ENCODE measurements around the gene ATP5PD.

The ATP5PD gene

GRCh38 chr17:75086496-75087181 lies 39.9 kb upstream of the ATP5PD start:
- H3K4me1 ChIP-seq (ENCODE audit: insufficient read depth, low read length): peaks cover 23% of the 10 kb centered on the region
- H3K27me3 ChIP-seq (ENCODE audit: insufficient read depth, low read length): no peaks in the 10 kb centered on the region
- H3K4me3 ChIP-seq (ENCODE audit: low read length): peak overlapping the region; percentile 77; the same call in 1 of the 2 replicates
- H3K27ac ChIP-seq (ENCODE audit: low read length): peak overlapping the region; percentile 82
- H3K36me3 ChIP-seq (ENCODE audit: insufficient read depth, low read depth, low read length): no peaks in the 10 kb centered on the region
- H3K9me3 ChIP-seq (ENCODE audit: insufficient read depth, low read depth, low read length): no peaks in the 10 kb centered on the region
- H3K9ac ChIP-seq (ENCODE audit: low read depth, low read length): peak overlapping the region; percentile 86; the same call in 1 of the 2 replicates

- Histone ChIP-seq H3K27me3 (ENCODE audit: insufficient read depth, low read length) (no peaks in the 10 kb centered on the region), H3K4me1 (ENCODE audit: insufficient read depth, low read length) (peaks cover 12% of the 10 kb centered on the region; the same call in 1 of the 2 replicates), H3K27ac (ENCODE audit: low read length) (no peak overlapping the region), H3K36me3 (ENCODE audit: insufficient read depth, low read depth, low read length) (no peaks in the 10 kb centered on the region), H3K4me3 (ENCODE audit: low read length) (no peak overlapping the region), H3K9ac (ENCODE audit: low read depth, low read length) (no peak overlapping the region), H3K9me3 (ENCODE audit: insufficient read depth, low read depth, low read length) (no peaks in the 10 kb centered on the region)
Observed at GRCh38 chr17:75084039-75084660, 37.4 kb upstream of the ATP5PD start.

DNA sequence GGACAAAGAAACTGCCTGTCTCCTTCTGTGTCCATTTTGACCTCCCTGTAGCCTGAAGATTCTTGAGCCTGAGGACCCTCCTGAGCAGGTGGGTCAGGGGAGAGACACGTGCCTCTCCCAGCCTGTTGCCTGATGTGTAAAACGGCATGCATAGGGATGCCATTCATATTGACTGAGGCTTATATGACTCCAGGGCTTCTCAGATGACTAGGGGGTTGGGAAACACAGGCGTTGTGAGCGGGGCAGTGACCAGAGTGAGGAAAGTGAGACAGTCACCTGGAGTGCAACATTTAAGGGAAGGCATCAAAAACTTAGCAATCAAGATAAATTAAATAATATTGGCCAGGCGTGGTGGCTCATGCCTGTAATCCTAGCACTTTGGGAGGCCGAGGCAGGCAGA lies 35.9 kb upstream of the ATP5PD start:
- H3K9me3 ChIP-seq (ENCODE audit: insufficient read depth, low read depth, low read length): no peaks in the 10 kb centered on the region
- no peak overlapping the region for H3K9ac ChIP-seq (ENCODE audit: low read depth, low read length)
- no peaks in the 10 kb centered on the region for H3K27me3 ChIP-seq (ENCODE audit: insufficient read depth, low read length)
- H3K36me3 ChIP-seq (ENCODE audit: insufficient read depth, low read depth, low read length): no peaks in the 10 kb centered on the region
- no peak overlapping the region for H3K4me3 ChIP-seq (ENCODE audit: low read length)
- H3K27ac ChIP-seq (ENCODE audit: low read length): no peak overlapping the region
- peaks cover 18% of the 10 kb centered on the region; the same call in 1 of the 2 replicates for H3K4me1 ChIP-seq (ENCODE audit: insufficient read depth, low read length)

DNA sequence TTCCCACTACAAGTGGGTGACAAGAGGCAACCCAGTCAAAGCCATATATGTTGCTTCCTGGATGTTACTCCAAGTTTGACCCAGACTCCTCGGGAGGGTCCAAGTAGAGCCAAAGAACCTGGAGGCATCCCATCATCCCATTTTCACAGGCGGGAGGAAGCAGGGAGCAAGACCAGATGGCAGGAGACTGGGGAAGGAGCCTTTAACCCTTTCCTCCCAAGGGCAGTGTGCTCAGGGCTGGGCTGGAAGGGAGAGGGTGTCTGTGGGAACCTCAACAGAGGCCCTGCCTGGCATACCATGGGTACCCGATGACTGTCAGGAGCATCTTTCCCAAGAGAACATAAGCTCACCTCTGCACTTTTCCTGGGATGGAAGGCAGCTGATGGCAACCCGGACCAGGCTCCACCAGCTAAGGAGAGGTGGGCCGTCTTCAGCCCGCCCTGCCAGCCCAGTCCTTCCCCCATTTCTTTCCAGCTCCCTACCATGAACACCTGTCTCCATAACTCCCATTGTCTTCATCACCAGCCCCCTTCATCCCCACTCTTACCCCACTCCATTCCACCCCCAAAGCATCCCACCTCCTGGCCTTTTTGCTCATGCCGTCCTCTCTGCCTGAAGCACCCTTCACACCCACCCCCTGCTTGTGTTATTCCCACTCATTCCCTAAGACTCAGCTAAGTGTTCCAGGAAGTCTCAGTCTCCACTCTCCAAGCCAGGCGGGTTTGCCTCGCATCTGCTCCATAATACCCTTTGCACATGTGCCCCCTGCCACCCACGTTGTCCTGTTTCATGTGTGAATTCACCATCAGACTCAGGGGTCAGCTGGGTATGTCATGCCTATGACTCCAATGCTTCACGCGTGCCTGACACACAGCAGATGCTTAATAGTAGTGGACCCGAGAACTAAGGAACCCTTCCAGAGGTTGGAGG lies 35.1 kb upstream of the ATP5PD start:
- Histone ChIP-seq H3K27ac (ENCODE audit: low read length) (no peak overlapping the region), H3K36me3 (ENCODE audit: insufficient read depth, low read depth, low read length) (no peaks in the 10 kb centered on the region), H3K4me3 (ENCODE audit: low read length) (no peak overlapping the region), H3K9ac (ENCODE audit: low read depth, low read length) (no peak overlapping the region), H3K27me3 (ENCODE audit: insufficient read depth, low read length) (no peaks in the 10 kb centered on the region), H3K9me3 (ENCODE audit: insufficient read depth, low read depth, low read length) (no peaks in the 10 kb centered on the region), H3K4me1 (ENCODE audit: insufficient read depth, low read length) (peaks cover 18% of the 10 kb centered on the region; the same call in 1 of the 2 replicates)

- Histone ChIP-seq H3K4me1 (ENCODE audit: insufficient read depth, low read length) (peaks cover 16% of the 10 kb centered on the region; the same call in 1 of the 2 replicates), H3K9ac (ENCODE audit: low read depth, low read length) (peak overlapping the region; percentile 37; the same call in 1 of the 2 replicates)
Observed at GRCh38 chr17:75079023-75079373, 32.2 kb upstream of the ATP5PD start.

GRCh38 chr17:75078284-75079022 lies 31.7 kb upstream of the ATP5PD start:
- H3K4me3 ChIP-seq (ENCODE audit: low read length): no peak overlapping the region
- H3K36me3 ChIP-seq (ENCODE audit: insufficient read depth, low read depth, low read length): no peaks in the 10 kb centered on the region
- H3K9me3 ChIP-seq (ENCODE audit: insufficient read depth, low read depth, low read length): no peaks in the 10 kb centered on the region
- H3K27me3 ChIP-seq (ENCODE audit: insufficient read depth, low read length): no peaks in the 10 kb centered on the region
- H3K27ac ChIP-seq (ENCODE audit: low read length): no peak overlapping the region
- H3K4me1 ChIP-seq (ENCODE audit: insufficient read depth, low read length): peaks cover 16% of the 10 kb centered on the region; the same call in 1 of the 2 replicates
- H3K9ac ChIP-seq (ENCODE audit: low read depth, low read length): peak overlapping the region; percentile 37; the same call in 1 of the 2 replicates

More at GRCh38 chr17:75079023-75079373, 32.2 kb upstream of the ATP5PD start:
- Histone ChIP-seq H3K36me3 (ENCODE audit: insufficient read depth, low read depth, low read length) (no peaks in the 10 kb centered on the region), H3K9me3 (ENCODE audit: insufficient read depth, low read depth, low read length) (no peaks in the 10 kb centered on the region), H3K27me3 (ENCODE audit: insufficient read depth, low read length) (no peaks in the 10 kb centered on the region), H3K4me3 (ENCODE audit: low read length) (no peak overlapping the region), H3K27ac (ENCODE audit: low read length) (no peak overlapping the region)

- H3K4me1 ChIP-seq (ENCODE audit: insufficient read depth, low read length): peaks cover 15% of the 10 kb centered on the region; the same call in 1 of the 2 replicates
- no peak overlapping the region for H3K4me3 ChIP-seq (ENCODE audit: low read length)
- no peaks in the 10 kb centered on the region for H3K36me3 ChIP-seq (ENCODE audit: insufficient read depth, low read depth, low read length)
- no peak overlapping the region for H3K27ac ChIP-seq (ENCODE audit: low read length)
- no peak overlapping the region for H3K9ac ChIP-seq (ENCODE audit: low read depth, low read length)
- H3K27me3 ChIP-seq (ENCODE audit: insufficient read depth, low read length): no peaks in the 10 kb centered on the region
- no peaks in the 10 kb centered on the region for H3K9me3 ChIP-seq (ENCODE audit: insufficient read depth, low read depth, low read length)
Observed at GRCh38 chr17:75077496-75078283, 30.9 kb upstream of the ATP5PD start.

GRCh38 chr17:75077072-75077495 lies 30.3 kb upstream of the ATP5PD start:
- Histone ChIP-seq H3K27me3 (ENCODE audit: insufficient read depth, low read length) (no peaks in the 10 kb centered on the region), H3K4me3 (ENCODE audit: low read length) (no peak overlapping the region), H3K36me3 (ENCODE audit: insufficient read depth, low read depth, low read length) (no peaks in the 10 kb centered on the region), H3K4me1 (ENCODE audit: insufficient read depth, low read length) (peaks cover 12% of the 10 kb centered on the region; the same call in 1 of the 2 replicates), H3K9ac (ENCODE audit: low read depth, low read length) (no peak overlapping the region), H3K27ac (ENCODE audit: low read length) (no peak overlapping the region), H3K9me3 (ENCODE audit: insufficient read depth, low read depth, low read length) (no peaks in the 10 kb centered on the region)

GRCh38 chr17:75075597-75076336 lies 29.0 kb upstream of the ATP5PD start:
- H3K36me3 ChIP-seq (ENCODE audit: insufficient read depth, low read depth, low read length): no peaks in the 10 kb centered on the region
- no peaks in the 10 kb centered on the region for H3K27me3 ChIP-seq (ENCODE audit: insufficient read depth, low read length)
- no peaks in the 10 kb centered on the region for H3K9me3 ChIP-seq (ENCODE audit: insufficient read depth, low read depth, low read length)
- H3K4me3 ChIP-seq (ENCODE audit: low read length): no peak overlapping the region
- no peak overlapping the region for H3K27ac ChIP-seq (ENCODE audit: low read length)
- H3K9ac ChIP-seq (ENCODE audit: low read depth, low read length): no peak overlapping the region
- peaks cover 12% of the 10 kb centered on the region; the same call in 1 of the 2 replicates for H3K4me1 ChIP-seq (ENCODE audit: insufficient read depth, low read length)

DNA sequence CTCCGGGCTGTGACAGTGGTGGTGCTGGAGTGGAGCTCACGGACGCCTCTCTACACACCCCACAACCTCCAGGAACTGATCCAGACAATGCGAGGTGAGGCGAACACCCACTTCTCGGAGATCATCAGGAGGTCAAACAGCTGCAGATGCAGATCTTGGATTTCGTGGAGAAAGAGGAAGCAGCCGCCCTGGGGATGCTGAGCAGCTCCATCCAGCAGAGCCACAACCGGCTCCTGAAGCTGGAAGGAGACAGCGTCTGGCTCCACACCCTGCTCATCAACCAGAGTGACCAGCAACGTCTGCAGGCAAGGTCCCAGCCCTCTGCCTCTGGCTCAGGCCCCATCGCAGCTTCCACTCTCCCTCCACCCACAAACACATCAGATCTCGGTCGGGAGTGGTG lies 27.8 kb upstream of the ATP5PD start:
- Histone ChIP-seq H3K4me3 (ENCODE audit: low read length) (no peak overlapping the region), H3K27me3 (ENCODE audit: insufficient read depth, low read length) (no peaks in the 10 kb centered on the region), H3K27ac (ENCODE audit: low read length) (no peak overlapping the region), H3K9me3 (ENCODE audit: insufficient read depth, low read depth, low read length) (no peaks in the 10 kb centered on the region), H3K36me3 (ENCODE audit: insufficient read depth, low read depth, low read length) (no peaks in the 10 kb centered on the region), H3K4me1 (ENCODE audit: insufficient read depth, low read length) (peaks cover 12% of the 10 kb centered on the region; the same call in 1 of the 2 replicates), H3K9ac (ENCODE audit: low read depth, low read length) (no peak overlapping the region)
